IPS DF 6.9 (cell line): ENCODE data around the gene PAK5.

ENCODE experiments used
- DNase-seq: peaks from one replicate; pipeline ENCODE4 v3.0.0-alpha.2; 2013; ENCODE audit warnings: low read depth, low spot score
- H3K27ac ChIP-seq: one replicate; pipeline ENCODE4 v1.5.1; 2013; ENCODE audit warnings: low read length, control low read depth
- H3K27me3 ChIP-seq: 2 replicates; pipeline ENCODE4 v1.6.1; 2013; ENCODE audit warnings: mild to moderate bottlenecking, low read length; ENCODE audit not compliant: control insufficient read depth, insufficient read depth
- H3K36me3 ChIP-seq: 2 replicates; pipeline ENCODE4 v1.6.1; 2013; ENCODE audit warnings: low read length; ENCODE audit not compliant: control insufficient read depth, insufficient read depth
- H3K4me1 ChIP-seq: 2 replicates; pipeline ENCODE4 v1.6.1; 2013; ENCODE audit warnings: low read length; ENCODE audit not compliant: control insufficient read depth, insufficient read depth
- H3K4me3 ChIP-seq: 2 replicates; pipeline ENCODE4 v1.5.1; 2013; ENCODE audit warnings: mild to moderate bottlenecking, low read length
- H3K9me3 ChIP-seq: 2 replicates; pipeline ENCODE4 v1.6.1; 2013; ENCODE audit warnings: low read length, inconsistent platforms; ENCODE audit not compliant: control insufficient read depth, insufficient read depth
- WGBS: extraction: QIAGEN DNeasy Blood & Tissue Kit; methylation state at CpG from one replicate; pipeline ENCODE4 v1.1.7; 2013; ENCODE audit warnings: mixed read lengths, missing lambda C conversion rate; ENCODE audit not compliant: insufficient read length, insufficient coverage; 5-methylcytosine and 5-hydroxymethylcytosine counted together

PAK5 gene

DNA sequence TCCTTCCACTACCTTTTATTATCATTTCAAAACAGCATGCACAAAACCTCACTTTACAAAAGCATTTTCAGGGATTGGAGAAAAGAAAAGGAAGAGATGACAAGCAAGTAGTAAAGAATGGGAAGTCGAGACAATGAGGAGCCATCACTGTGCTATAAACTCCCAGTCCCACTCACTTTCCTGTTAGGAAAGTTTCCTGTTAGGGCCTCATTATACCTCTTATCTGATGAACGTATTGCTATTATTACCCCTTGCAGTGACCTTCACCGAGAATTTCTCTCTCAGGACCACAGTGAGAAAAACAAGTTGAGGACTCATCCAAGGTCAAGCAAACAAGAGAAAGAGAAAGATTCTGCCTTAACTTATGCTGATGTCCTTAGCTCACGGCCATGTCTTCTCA, 295.7 kb downstream of the PAK5 start:
- DNase-seq = no peak
- H3K9me3 ChIP-seq = no peaks in the 10 kb centered on the region
- H3K36me3 ChIP-seq = no peaks in the 10 kb centered on the region
- no peak overlapping the region for H3K4me3 ChIP-seq
- no CpG with 5 or more reads among the region's 4 CpGs for WGBS
- H3K4me1 ChIP-seq = peaks cover 2% of the 10 kb centered on the region; the same call in 1 of the 2 replicates
- no peaks in the 10 kb centered on the region for H3K27me3 ChIP-seq
- H3K27ac ChIP-seq = no peak overlapping the region

DNA sequence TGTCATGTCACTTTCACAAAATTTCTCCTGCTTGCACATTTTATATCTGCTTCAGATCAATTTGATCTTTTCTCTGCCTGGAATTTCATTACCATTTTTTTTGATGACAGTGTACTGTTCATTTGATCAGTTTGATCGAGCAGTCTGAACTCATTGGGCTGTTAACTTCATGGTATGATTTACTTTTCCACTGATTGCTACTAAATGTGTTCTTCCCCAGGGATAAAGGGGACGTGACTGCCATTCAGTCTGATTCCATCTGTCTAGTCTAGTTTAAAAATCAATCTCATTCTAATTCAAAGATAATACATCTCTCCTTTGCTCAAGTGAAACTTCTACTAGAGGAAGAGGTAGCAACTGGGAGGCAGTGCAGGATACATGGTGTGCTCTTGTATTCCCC, 303.4 kb downstream of the PAK5 start:
- Histone ChIP-seq H3K36me3 (no peaks in the 10 kb centered on the region), H3K27ac (no peak overlapping the region), H3K9me3 (no peaks in the 10 kb centered on the region), H3K27me3 (no peaks in the 10 kb centered on the region), H3K4me3 (no peak overlapping the region), H3K4me1 (no peaks in the 10 kb centered on the region)
- DNase-seq = no peak
- no CpG with 5 or more reads among the region's 2 CpGs for WGBS

DNA sequence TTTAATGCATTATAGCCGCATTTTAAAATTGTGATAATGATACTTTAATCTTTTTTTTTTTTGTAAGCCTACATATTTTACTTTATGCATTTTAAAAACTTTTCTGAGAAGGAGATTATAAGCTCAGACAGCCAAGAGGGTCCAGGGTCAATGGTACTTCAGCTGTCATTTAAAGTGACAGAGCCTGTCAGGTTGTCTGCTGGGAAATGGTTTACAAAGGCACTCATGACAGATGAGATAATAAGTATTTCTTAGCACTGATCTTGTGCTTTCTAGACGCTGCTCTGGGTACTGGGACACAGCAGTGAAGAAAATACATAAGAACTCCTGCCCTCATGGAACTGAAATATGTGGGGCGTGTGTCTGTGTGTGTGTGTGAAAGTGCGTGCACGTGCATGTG, 304.9 kb downstream of the PAK5 start:
- no CpG with 5 or more reads among the region's 5 CpGs for WGBS
- H3K27me3 ChIP-seq = no peaks in the 10 kb centered on the region
- DNase-seq = no peak
- no peak overlapping the region for H3K27ac ChIP-seq
- H3K4me1 ChIP-seq = no peaks in the 10 kb centered on the region
- no peaks in the 10 kb centered on the region for H3K9me3 ChIP-seq
- no peaks in the 10 kb centered on the region for H3K36me3 ChIP-seq
- no peak overlapping the region for H3K4me3 ChIP-seq

GRCh38 chr20:9532069-9532838, 306.6 kb downstream of the PAK5 start:
- Histone ChIP-seq H3K36me3 (no peaks in the 10 kb centered on the region), H3K27me3 (no peaks in the 10 kb centered on the region), H3K4me3 (no peak overlapping the region), H3K27ac (no peak overlapping the region), H3K4me1 (no peaks in the 10 kb centered on the region), H3K9me3 (no peaks in the 10 kb centered on the region)
- DNase-seq = no peak
- no CpG with 5 or more reads among the region's 4 CpGs for WGBS

GRCh38 chr20:9531581-9531980, 307.3 kb downstream of the PAK5 start:
- H3K4me1 ChIP-seq = no peaks in the 10 kb centered on the region
- H3K9me3 ChIP-seq = no peaks in the 10 kb centered on the region
- WGBS = no CpG with 5 or more reads among the region's 2 CpGs
- no peak for DNase-seq
- no peaks in the 10 kb centered on the region for H3K36me3 ChIP-seq
- H3K27ac ChIP-seq = no peak overlapping the region
- no peak overlapping the region for H3K4me3 ChIP-seq
- no peaks in the 10 kb centered on the region for H3K27me3 ChIP-seq

- WGBS = no CpG with 5 or more reads among the region's 3 CpGs
- no peaks in the 10 kb centered on the region for H3K9me3 ChIP-seq
- DNase-seq = no peak
- H3K4me3 ChIP-seq = no peak overlapping the region
- H3K27ac ChIP-seq = no peak overlapping the region
- H3K36me3 ChIP-seq = no peaks in the 10 kb centered on the region
- H3K4me1 ChIP-seq = peaks cover 3% of the 10 kb centered on the region; the same call in 1 of the 2 replicates
- peaks cover 6% of the 10 kb centered on the region; the same call in 1 of the 2 replicates for H3K27me3 ChIP-seq
These were observed 315.2 kb downstream of the PAK5 start for GRCh38 chr20:9523636-9524035.

GRCh38 chr20:9520086-9520485, 318.8 kb downstream of the PAK5 start:
- WGBS = no CpG with 5 or more reads among the region's 4 CpGs
- Histone ChIP-seq H3K4me1 (peaks cover 9% of the 10 kb centered on the region; the same call in 1 of the 2 replicates), H3K4me3 (no peak overlapping the region), H3K27ac (no peak overlapping the region), H3K9me3 (no peaks in the 10 kb centered on the region), H3K27me3 (peaks cover 38% of the 10 kb centered on the region), H3K36me3 (no peaks in the 10 kb centered on the region)
- no peak for DNase-seq

DNA sequence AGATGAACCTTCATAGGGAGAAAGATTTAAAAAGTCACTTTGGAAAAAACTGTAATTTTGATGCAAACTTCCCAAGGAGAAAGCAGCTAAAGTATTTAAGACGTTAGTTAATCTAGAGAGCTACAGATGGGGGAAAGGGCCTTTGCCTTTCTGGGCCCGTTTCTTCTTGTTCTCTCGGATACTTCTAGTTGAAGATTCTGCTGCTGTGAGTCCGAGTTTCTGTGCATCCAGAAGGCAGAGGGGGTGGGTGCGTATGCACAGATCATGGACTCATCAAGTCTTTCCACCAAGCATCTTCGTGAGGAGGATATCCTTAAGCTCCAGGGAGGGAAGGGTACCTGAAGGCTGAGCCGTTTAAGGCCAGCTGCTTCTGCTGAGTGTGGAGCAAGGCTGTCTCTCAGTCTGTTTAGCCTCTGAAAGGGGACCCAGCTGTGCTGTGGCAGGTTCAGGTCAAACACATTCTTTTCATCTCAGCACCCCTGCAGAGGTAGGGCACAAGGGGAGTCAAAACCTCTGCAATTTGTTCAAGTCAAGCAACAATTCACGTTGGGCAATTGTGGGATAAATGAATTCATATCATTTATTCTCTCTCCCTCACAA, 320.2 kb downstream of the PAK5 start:
- H3K4me3 ChIP-seq = no peak overlapping the region
- peaks cover 46% of the 10 kb centered on the region for H3K27me3 ChIP-seq
- peaks cover 9% of the 10 kb centered on the region; the same call in 1 of the 2 replicates for H3K4me1 ChIP-seq
- no peaks in the 10 kb centered on the region for H3K36me3 ChIP-seq
- no peak overlapping the region for H3K27ac ChIP-seq
- H3K9me3 ChIP-seq = no peaks in the 10 kb centered on the region
- no CpG with 5 or more reads among the region's 8 CpGs for WGBS
- DNase-seq = no peak

GRCh38 chr20:9517297-9518162, 321.3 kb downstream of the PAK5 start:
- Histone ChIP-seq H3K9me3 (no peaks in the 10 kb centered on the region), H3K27ac (no peak overlapping the region), H3K27me3 (peaks cover 46% of the 10 kb centered on the region), H3K4me3 (no peak overlapping the region), H3K36me3 (no peaks in the 10 kb centered on the region), H3K4me1 (peaks cover 9% of the 10 kb centered on the region; the same call in 1 of the 2 replicates)
- WGBS = no CpG with 5 or more reads among the region's 8 CpGs
- DNase-seq = no peak

DNA sequence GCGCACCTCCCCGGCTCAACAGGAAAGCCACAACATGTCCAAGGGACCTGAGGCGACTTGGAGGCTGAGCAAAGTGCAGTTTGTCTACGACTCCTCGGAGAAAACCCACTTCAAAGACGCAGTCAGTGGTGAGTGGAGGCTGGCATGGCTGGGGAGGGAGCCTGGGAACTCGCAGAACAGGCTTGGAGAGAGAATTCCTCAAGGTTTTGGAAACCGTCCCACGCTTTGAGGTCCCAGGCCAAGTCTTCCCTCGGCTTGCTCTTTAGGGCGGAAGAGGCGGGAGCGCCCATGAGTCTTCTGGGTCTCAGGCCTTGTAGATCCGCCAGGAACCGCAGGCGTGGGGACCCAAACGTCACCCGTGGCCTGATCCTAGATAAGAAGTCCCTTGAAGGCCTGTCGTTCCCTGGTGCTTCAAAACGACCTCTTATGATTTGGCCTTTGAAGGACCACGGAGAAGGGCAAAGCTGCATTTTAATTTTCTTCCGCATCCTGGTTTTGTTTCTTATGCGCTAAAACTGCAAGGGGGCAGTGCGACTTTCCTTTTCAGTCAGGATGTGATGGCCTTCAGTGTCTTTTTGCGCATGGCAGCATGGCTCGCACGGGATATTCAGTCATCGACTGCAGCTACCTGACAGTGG, 322.5 kb downstream of the PAK5 start:
- Histone ChIP-seq H3K9me3 (no peaks in the 10 kb centered on the region), H3K4me1 (peaks cover 9% of the 10 kb centered on the region; the same call in 1 of the 2 replicates), H3K4me3 (peak overlapping the region; percentile 22; the same call in 1 of the 2 replicates), H3K27me3 (peaks cover 46% of the 10 kb centered on the region), H3K27ac (no peak overlapping the region), H3K36me3 (no peaks in the 10 kb centered on the region)
- WGBS = no CpG with 5 or more reads among the region's 28 CpGs
- DNase-seq = no peak
